Fibroblast of villous mesenchyme (primary cell): ENCODE results near the gene UBASH3B. TPM values are rescaled to one million over a fixed set of nuclear protein-coding genes. Genes with fewer than 3 reads are reported as not detected.
A peak's percentile ranks its signal among the peaks of the same experiment; 100 is the strongest.

Experiments used
- DNase-seq: peaks from one replicate; pipeline ENCODE4 v3.0.0-alpha.2; 2010; ENCODE audit warnings: low read depth
- H3K4me3 ChIP-seq: 2 replicates; pipeline ENCODE4 v1.5.1; 2011; ENCODE audit warnings: low read depth, mild to moderate bottlenecking, low read length
- total RNA-seq: library from RNA; depleted of rRNA; stranded (reverse); fragments of >200 nt; gene quantifications from 2 replicates; pipeline ENCODE4 v1.2.3, GENCODE V29; 2012
- TF ChIP-seq, protein P1 (sequence below): IDR thresholded peaks from 2 replicates; pipeline ENCODE4 v1.5.1; 2012; ENCODE audit warnings: low read depth, mild to moderate bottlenecking, low read length; ENCODE audit not compliant: insufficient read depth

The UBASH3B gene
- total RNA-seq, 1 donor, result 30.7 TPM

DNA sequence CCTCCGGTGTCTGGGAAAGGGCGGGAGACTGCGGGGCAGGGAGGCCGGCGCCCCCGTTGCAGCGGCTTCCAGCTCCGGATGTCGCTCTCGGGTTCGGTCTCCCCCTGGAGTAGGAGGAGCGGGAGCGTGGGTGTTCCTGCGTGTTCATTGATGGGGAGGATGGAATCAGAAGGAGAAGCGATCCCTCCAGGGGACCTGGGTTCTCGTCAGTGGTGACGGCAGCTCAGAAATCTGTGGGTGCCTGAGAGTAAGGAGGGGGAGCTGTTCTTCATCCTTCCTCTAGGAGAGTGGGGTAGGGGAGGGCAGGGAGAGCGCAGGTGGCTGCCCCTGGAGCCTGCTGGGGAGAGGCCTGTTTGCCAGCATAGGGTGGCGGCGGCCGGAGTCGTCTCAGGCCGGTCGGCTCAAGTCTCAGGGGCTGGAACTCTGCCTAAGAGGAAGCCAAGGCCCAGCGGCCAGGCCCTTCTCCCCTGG, 1.1 kb downstream of the UBASH3B start:
- H3K4me3 ChIP-seq, result peak overlapping the region; percentile 87
- no peak for DNase-seq
- TF ChIP-seq, protein P1, sequence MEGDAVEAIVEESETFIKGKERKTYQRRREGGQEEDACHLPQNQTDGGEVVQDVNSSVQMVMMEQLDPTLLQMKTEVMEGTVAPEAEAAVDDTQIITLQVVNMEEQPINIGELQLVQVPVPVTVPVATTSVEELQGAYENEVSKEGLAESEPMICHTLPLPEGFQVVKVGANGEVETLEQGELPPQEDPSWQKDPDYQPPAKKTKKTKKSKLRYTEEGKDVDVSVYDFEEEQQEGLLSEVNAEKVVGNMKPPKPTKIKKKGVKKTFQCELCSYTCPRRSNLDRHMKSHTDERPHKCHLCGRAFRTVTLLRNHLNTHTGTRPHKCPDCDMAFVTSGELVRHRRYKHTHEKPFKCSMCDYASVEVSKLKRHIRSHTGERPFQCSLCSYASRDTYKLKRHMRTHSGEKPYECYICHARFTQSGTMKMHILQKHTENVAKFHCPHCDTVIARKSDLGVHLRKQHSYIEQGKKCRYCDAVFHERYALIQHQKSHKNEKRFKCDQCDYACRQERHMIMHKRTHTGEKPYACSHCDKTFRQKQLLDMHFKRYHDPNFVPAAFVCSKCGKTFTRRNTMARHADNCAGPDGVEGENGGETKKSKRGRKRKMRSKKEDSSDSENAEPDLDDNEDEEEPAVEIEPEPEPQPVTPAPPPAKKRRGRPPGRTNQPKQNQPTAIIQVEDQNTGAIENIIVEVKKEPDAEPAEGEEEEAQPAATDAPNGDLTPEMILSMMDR, result no peak

DNA sequence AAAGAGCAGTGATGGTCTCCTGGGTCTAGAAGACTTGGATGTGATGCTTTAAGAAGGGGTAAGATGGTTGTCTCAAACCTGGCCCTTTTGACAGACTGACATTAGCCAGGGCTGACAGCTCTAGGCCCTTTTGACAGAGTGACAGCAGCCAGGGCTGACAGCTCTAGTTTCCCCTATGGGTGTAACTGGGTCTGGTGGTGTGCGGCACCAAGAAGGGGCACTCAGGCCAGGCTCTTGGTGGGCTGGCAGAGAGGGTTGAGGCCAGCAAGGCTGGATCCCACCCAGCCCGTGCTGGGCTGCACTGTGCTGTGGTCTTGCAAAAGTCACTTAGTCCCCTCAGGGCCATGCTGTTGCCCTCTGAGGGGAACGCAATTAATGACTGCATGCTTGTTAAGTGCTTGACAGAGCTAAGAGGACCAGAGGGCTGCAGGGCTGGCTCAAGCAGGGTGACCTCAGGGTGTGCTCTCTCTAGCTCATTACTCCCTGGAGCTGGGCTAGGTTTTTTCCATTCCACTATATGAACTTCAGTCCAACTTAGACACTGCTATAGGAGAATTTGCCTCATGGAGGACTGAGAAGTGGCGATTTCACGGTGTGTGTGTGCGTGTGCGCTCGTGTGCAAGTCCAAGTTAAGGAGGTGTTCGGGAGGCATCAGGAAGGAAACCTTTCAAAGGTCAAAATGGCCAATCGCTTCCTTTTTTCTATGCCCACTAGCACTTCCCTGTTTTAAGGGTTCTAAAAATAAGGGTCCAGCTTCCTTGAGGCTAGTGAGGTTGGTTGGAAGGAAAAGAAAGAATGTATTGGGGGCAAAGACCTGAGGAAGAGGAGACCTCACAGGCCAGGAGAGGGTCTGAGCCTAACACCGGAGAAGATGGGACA, 4.4 kb downstream of the UBASH3B start:
- TF ChIP-seq, protein P1, result no peak
- H3K4me3 ChIP-seq, result no peak overlapping the region
- no peak for DNase-seq

DNA sequence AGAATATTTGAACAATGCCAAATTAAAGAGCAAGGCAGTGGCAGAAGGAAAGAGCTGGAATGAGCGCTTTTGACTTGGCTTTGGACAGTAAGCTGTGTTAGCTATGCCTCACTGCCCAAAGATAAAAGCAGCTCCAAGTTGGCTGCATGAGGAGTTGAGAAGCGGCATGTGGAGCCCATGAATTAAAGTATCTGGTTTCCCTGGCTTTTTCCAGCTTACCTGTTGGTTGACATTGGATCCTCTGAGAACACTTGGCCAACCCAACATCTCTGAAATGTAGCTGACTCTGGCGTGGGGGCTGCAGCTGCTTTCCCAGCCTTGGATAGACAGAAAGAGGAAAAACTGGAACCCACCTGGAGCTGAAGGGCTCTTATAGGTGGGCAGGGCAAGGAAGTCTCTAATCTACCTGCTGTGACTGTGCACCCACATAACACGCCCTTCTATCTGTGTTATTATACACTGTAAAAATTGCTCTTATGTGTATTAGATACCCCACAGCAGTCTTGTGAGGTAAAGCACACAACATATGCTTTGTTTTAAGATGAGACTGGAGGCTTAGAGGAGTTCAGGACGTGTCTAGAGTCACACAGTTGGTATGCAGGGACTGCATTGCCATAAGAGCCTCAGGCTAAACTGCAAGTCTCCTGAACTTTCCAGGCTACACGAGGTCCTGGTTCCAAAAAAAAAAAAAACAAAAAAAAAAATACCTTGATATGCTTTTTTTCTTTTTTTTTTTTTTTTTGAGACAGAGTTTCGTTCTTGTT, 5.8 kb downstream of the UBASH3B start:
- TF ChIP-seq, protein P1, result no peak
- no peak overlapping the region for H3K4me3 ChIP-seq
- peak; percentile 66 for DNase-seq

DNA sequence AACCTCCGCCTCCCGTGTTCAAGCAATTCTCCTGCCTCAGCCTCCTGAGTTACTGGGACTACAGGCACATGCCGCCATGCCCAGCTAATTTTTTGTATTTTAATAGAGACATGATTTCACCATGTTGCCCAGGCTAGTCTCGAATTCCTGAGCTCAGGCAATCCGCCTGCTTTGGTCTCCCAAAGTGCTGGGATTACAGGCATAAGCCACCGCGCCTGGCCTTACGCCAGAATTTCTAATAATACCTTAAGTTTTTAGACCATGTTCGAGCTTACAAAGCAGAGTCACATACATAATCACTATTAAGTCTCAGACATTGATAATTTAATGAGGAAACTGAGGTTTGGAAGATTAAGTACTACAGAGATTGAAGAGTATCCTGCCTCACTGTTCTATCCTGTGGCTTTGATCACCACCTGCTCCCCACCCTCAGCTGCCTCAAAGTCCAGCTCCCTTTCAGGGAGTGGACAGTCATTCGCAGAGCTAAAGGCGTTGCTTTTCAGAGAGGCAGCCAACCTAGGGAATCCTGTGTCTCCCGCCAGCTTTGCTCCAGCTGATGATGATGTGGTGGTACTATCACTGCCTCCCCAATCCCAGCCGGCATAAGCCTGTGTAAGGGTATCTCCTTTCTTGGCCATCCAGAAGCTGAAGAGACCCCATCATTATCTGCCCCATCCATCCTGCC, 7.7 kb downstream of the UBASH3B start:
- no peak for DNase-seq
- H3K4me3 ChIP-seq, result no peak overlapping the region
- TF ChIP-seq, protein P1, result no peak

DNA sequence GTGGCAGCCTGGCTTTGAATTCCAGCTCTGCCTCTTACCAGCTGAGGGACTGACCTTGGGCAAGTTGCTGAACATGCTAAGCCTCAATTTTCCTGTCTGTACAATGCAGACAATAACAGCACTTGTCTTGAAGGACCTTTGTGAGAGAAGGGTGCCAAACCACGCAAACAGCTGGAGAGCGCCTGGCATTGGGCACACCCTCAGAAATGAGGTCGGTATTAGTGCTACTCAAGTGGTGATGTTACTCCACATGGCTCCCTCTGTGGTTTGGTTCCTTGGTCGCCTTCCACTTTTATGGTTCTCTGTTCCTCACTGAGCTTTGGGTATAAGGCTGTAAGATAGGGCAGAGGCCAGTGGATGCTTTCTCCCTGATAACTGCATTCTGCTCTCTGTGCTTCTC, 8.2 kb downstream of the UBASH3B start:
- TF ChIP-seq, protein P1, result no peak
- no peak for DNase-seq
- H3K4me3 ChIP-seq, result no peak overlapping the region

DNA sequence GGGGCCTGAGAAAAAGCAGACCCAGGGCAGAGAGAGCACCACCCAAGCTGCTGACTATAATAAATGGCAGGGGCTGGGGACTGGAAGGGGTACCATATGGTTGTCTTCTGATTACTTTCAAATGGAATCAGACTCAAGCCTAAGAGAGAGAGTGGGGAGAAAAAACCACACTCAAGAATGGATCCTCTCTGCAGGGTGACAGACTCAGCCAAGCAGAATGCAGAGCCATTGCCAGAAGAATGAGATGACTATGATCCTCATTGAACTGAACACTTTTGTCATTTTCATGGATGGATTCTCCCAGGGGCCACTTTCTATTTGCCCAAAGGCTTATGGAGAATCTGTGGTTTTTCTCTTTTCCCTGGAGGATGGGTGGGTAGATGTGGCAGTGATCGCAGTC, 8.7 kb downstream of the UBASH3B start:
- H3K4me3 ChIP-seq, result no peak overlapping the region
- no peak for DNase-seq
- TF ChIP-seq, protein P1, result no peak
